Transverse colon (tissue), 4 donors: Measurements from ENCODE around the gene GOT2. TPM values are rescaled to one million over a fixed set of nuclear protein-coding genes. Genes with fewer than 3 reads are reported as not detected.

Source experiments
- DNase-seq: peaks from one replicate; pipeline ENCODE4 v3.0.0-alpha.2; 2019
- H3K27ac ChIP-seq, 4 donors: fragments of 200-600 bp; sonication (generic); 2 replicates each; pipeline ENCODE4 v1.5.1; 2016 to 2018; ENCODE audit warnings: inconsistent platforms in 4 of 4
- H3K27me3 ChIP-seq: fragments of 200-600 bp; sonication (generic); 2 replicates; pipeline ENCODE4 v1.5.1; 2017; ENCODE audit warnings: inconsistent platforms
- H3K36me3 ChIP-seq, 4 donors: fragments of 200-600 bp; sonication (generic); 2 replicates each; pipeline ENCODE4 v1.5.1; 2017 to 2019; ENCODE audit warnings: inconsistent platforms in 4 of 4
- H3K4me1 ChIP-seq, 4 donors: fragments of 200-600 bp; sonication (generic); 2 replicates each; pipeline ENCODE4 v1.5.1; 2017 to 2020; ENCODE audit warnings: inconsistent platforms in 4 of 4
- H3K4me3 ChIP-seq, 4 donors: fragments of 200-600 bp; sonication (generic); 1 replicate in 1 of 4; 2 replicates in 3 of 4; pipeline versions ENCODE4 v1.5.1 to v1.6.1; 2017 to 2019; ENCODE audit warnings: inconsistent platforms in 4 of 4
- H3K9me3 ChIP-seq, 2 donors: fragments of 200-600 bp; sonication (generic); 2 replicates each; pipeline ENCODE4 v1.5.1; 2017 to 2019; ENCODE audit warnings: inconsistent platforms in 2 of 2
- CTCF ChIP-seq, 5 experiments: fragments of 200-600 bp in 3 of 5; fragments of 450-650 bp in 2 of 5; sonication (generic) in 3 of 5; IDR thresholded peaks; 1 replicate in 2 of 5; 2 replicates in 3 of 5; pipeline ENCODE4 v1.5.1; 2016 to 2017; ENCODE audit warnings: antibody characterized with exemption in 5 of 5, inconsistent platforms in 3 of 5, mild to moderate bottlenecking in 2 of 5, moderate library complexity in 1 of 5
- EP300 ChIP-seq: sonication (generic); formaldehyde crosslinking; IDR thresholded peaks from one replicate; pipeline ENCODE4 v1.6.1; 2017; ENCODE audit warnings: antibody characterized with exemption, low read depth
- POLR2A ChIP-seq: fragments of 450-650 bp; IDR thresholded peaks from one replicate; pipeline ENCODE4 v1.6.1; 2016; ENCODE audit warnings: antibody characterized with exemption, mild to moderate bottlenecking, moderate library complexity
- POLR2AphosphoS5 ChIP-seq, 3 donors: sonication (generic); formaldehyde crosslinking; IDR thresholded peaks; one replicate each; pipeline ENCODE4 v1.6.1; 2016; ENCODE audit warnings: antibody characterized with exemption in 3 of 3
- WGBS, 2 donors: methylation state at CpG; one replicate each; pipeline ENCODE4 v1.1.5; 2018; ENCODE audit warnings: low coverage in 1 of 2; 5-methylcytosine and 5-hydroxymethylcytosine counted together
- in situ Hi-C, 4 donors: fragments of 200-750 bp; cut with MboI; loops; one replicate each; pipeline versions ENCODE4 v1.15.0 to v1.15.1; 2017; ENCODE audit warnings: low sequenced_read_pairs in 3 of 4, low pct_ligation_motif_present in 1 of 4, low pct_unique_long_range_greater_than_20kb in 1 of 4
- intact Hi-C: fragments of 100-400 bp; cut with DNase I; formaldehyde crosslinking; loops from one replicate; pipeline ENCODE4 v1.15.1; 2023; ENCODE audit warnings: low total_unique reads
- total RNA-seq, 4 donors: library from RNA; depleted of rRNA; stranded (reverse); fragments of >200 nt; gene quantifications; one replicate each; pipeline ENCODE4 v1.1.0, GENCODE V29; 2016

GOT2 gene
- total RNA-seq, 4 donors from 2014 or later: 29.7 to 75.1 (median 63.8) TPM

- 98% methylated on average over 16 of the region's 16 CpGs; no CpG with 5 or more reads in 1 of the 2 donors for WGBS, 2 donors
- Histone ChIP-seq H3K4me3 (no peak overlapping the region), H3K27me3 (no peaks in the 10 kb centered on the region), H3K9me3 (no peaks in the 10 kb centered on the region), H3K4me1 (peaks cover 8 to 15% (median 9%) of the 10 kb centered on the region in 4 donors), H3K27ac (no peak overlapping the region), H3K36me3 (peaks cover 0 to 9% (median 0%) of the 10 kb centered on the region in 4 donors)
- intact Hi-C loops (no loop called here), in situ Hi-C loops (no loop called here)
- DNase-seq: no peak
- TF ChIP-seq POLR2AphosphoS5 (IDR thresholded peaks at IDR 0.05) (no peak), POLR2A (no peak), EP300 (no peak), CTCF (IDR thresholded peaks at IDR 0.05) (no peak)
Measured at GRCh38 chr16:58679763-58680162, 54.4 kb downstream of the GOT2 start.

DNA sequence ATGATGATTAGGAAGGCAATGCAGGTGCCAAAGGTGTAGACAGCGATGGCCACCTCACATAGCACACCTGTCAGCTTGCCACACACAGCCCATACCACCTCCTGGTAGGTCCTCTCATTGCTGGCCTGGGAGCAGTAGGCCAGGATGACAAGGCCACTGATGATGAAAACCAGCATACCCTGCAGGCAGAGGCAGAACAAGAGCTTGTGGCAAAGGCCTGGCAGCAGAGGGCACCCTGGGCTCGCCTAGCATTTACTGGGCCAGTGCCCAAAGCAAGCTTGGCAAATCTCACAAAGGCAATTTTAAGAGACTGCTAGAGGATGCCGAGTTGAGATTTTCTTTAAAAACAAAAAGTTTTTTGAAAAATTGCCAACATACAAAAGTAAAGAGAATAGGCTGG is 55.4 kb downstream of the GOT2 start:
- Histone ChIP-seq H3K27me3 (no peaks in the 10 kb centered on the region), H3K4me3 (no peak overlapping the region), H3K4me1 (peaks cover 3 to 10% (median 5%) of the 10 kb centered on the region in 4 donors), H3K9me3 (no peaks in the 10 kb centered on the region), H3K27ac (no peak overlapping the region), H3K36me3 (peaks cover 0 to 9% (median 0%) of the 10 kb centered on the region in 4 donors)
- no peak for TF ChIP-seq POLR2AphosphoS5 (IDR thresholded peaks at IDR 0.05)
- no peak for TF ChIP-seq POLR2A
- peak in 2 of 5 experiments; percentile 11 to 13 for TF ChIP-seq CTCF (IDR thresholded peaks at IDR 0.05)
- TF ChIP-seq EP300: no peak
- no peak for DNase-seq
- WGBS, 2 donors: 66% methylated on average over 3 of the region's 3 CpGs; no CpG with 5 or more reads in 1 of the 2 donors
- in situ Hi-C loops: no loop called here
- intact Hi-C loops: no loop called here

GRCh38 chr16:58678269-58678668 is 55.8 kb downstream of the GOT2 start:
- Histone ChIP-seq H3K4me3 (no peak overlapping the region), H3K4me1 (peaks cover 0 to 5% (median under 1%) of the 10 kb centered on the region in 4 donors), H3K27me3 (no peaks in the 10 kb centered on the region), H3K9me3 (no peaks in the 10 kb centered on the region), H3K36me3 (peaks cover 0 to 9% (median 0%) of the 10 kb centered on the region in 4 donors), H3K27ac (no peak overlapping the region)
- DNase-seq: no peak
- in situ Hi-C loops (no loop called here), intact Hi-C loops (no loop called here)
- WGBS, 2 donors: 97% methylated on average over 4 of the region's 4 CpGs; no CpG with 5 or more reads in 1 of the 2 donors
- TF ChIP-seq POLR2A: no peak
- no peak for TF ChIP-seq CTCF (IDR thresholded peaks at IDR 0.05)
- no peak for TF ChIP-seq EP300

GRCh38 chr16:58670946-58671583 is 63.1 kb downstream of the GOT2 start:
- 94 to 100% methylated on average over 1 to 18 of the region's 18 CpGs for WGBS, 2 donors
- DNase-seq: no peak
- H3K27ac ChIP-seq: no peak overlapping the region
- in situ Hi-C loops: loop anchor here in 2 of 4 donors (25.0 kb wide), 2 partner anchors 334 to 659 kb away; partner anchors contain the start of genes USB1 (in 1 of the 2) and ZNF319 (in 1 of the 2)
- intact Hi-C loops: no loop called here
- no peaks in the 10 kb centered on the region for H3K4me1 ChIP-seq
- TF ChIP-seq POLR2AphosphoS5 (IDR thresholded peaks at IDR 0.05) (no peak), POLR2A (no peak), CTCF (IDR thresholded peaks at IDR 0.05) (no peak), EP300 (no peak)
- H3K36me3 ChIP-seq: no peaks in the 10 kb centered on the region
- H3K9me3 ChIP-seq: no peaks in the 10 kb centered on the region
- H3K4me3 ChIP-seq: no peak overlapping the region
- no peaks in the 10 kb centered on the region for H3K27me3 ChIP-seq
